Measurements from ENCODE around the gene PHACTR2. TPM values are rescaled to one million over a fixed set of nuclear protein-coding genes. Genes with fewer than 3 reads are reported as not detected.

Gene PHACTR2
- total and polyA plus RNA-seq, 4 donors, result 11.0 to 119 (median 43.8) TPM

DNA sequence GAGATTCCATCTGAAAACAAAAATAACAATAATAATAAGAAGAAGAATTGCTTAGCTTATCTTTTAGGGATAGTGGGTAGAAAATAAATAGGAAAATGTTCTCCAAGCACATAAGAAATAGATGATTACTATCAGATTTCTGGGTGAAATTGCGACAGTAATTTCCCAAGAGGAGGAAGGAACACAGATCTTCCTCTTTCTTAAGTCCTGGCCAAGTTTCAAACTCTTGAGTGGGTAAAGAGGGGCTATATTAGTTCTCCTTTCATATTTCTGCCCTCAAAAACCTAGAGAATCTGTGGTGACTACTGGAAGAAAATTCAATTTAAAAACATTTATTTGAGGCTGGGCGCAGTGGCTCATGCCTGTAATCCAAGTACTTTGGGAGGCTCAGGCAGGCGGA, 63.7 kb downstream of the PHACTR2 start:
- ATAC-seq (ENCODE audit: insufficient read depth, low FRiP score), result no peak
- H3K4me1 ChIP-seq (ENCODE audit: control insufficient read depth in 5 of 5, insufficient read depth in 5 of 5, low read length in 5 of 5), result peaks cover 16 to 44% (median 38%) of the 10 kb centered on the region in 5 donors

DNA sequence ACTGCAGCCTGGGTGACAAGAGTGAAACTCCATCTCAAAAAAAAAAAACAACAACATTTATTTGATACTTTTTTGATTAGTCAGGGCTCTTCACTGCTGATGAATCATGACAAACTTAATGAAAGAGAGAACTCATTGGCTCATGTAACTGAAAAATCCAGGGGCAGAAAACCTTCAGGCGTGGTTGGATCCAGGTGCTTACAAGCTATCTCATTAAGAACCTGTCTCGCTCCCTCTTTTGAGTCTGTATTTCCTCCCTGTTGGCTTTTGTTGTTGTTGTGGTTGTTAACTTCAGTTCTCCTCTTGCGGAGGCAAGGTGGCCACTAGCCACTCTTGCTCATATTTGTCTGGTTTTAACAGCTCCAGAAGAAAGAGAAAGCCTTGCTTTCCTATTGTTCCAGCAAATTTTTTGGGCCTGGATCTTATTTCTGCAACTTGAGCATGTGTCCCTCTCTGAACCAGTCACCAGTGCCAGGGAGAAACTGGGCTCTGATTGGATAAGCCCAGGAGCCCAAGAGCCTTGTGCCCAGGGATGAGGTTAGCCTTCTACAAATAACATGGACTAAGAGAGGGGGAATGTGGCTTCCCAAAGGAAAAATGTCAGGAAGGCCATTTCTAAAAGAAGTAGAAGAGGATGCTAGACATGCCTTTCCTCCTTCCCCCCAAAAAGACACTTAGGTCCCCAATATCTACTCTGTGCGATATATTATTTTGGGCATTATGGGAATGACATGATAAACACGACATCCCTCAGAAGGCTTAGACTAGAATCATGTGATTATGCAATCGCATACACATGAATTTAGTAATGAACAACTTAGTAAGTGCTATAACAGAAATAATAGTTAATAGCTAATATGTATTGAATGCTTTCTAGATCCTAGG, 64.5 kb downstream of the PHACTR2 start:
- Histone ChIP-seq H3K4me1 (ENCODE audit: control insufficient read depth in 5 of 5, insufficient read depth in 5 of 5, low read length in 5 of 5) (peaks cover 16 to 51% (median 46%) of the 10 kb centered on the region in 5 donors), H3K36me3 (ENCODE audit: control insufficient read depth in 4 of 4, insufficient read depth in 4 of 4, low read length in 4 of 4) (no peaks in the 10 kb centered on the region), H3K27ac (ENCODE audit: low read depth in 1 of 2, low read length in 1 of 2) (peak overlapping the region in 1 of 2 donors; percentile 13), H3K27me3 (ENCODE audit: control insufficient read depth in 3 of 3, insufficient read depth in 3 of 3, low read length in 2 of 3) (no peaks in the 10 kb centered on the region), H3K4me3 (no peak overlapping the region), H3K9me3 (ENCODE audit: control insufficient read depth in 4 of 4, insufficient read depth in 3 of 4, low read length in 3 of 4) (no peaks in the 10 kb centered on the region), H3K9ac (ENCODE audit: insufficient read depth in 1 of 2, low read length in 2 of 2) (peak overlapping the region in 1 of 2 donors; percentile 0)
- WGBS, 2 donors, result 80 to 81% methylated on average over 6 of the region's 6 CpGs
- DNase-seq (peak in 1 of 3 donors; percentile 20), ATAC-seq (ENCODE audit: insufficient read depth, low FRiP score) (no peak)
- TF ChIP-seq, protein P1, sequence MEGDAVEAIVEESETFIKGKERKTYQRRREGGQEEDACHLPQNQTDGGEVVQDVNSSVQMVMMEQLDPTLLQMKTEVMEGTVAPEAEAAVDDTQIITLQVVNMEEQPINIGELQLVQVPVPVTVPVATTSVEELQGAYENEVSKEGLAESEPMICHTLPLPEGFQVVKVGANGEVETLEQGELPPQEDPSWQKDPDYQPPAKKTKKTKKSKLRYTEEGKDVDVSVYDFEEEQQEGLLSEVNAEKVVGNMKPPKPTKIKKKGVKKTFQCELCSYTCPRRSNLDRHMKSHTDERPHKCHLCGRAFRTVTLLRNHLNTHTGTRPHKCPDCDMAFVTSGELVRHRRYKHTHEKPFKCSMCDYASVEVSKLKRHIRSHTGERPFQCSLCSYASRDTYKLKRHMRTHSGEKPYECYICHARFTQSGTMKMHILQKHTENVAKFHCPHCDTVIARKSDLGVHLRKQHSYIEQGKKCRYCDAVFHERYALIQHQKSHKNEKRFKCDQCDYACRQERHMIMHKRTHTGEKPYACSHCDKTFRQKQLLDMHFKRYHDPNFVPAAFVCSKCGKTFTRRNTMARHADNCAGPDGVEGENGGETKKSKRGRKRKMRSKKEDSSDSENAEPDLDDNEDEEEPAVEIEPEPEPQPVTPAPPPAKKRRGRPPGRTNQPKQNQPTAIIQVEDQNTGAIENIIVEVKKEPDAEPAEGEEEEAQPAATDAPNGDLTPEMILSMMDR (IDR thresholded peaks at IDR 0.05; ENCODE audit: control extremely low read depth, extremely low read depth), result no peak

More for the DNA sequence above, 63.7 kb downstream of the PHACTR2 start:
- Histone ChIP-seq H3K9ac (ENCODE audit: insufficient read depth in 1 of 2, low read length in 2 of 2) (no peak overlapping the region), H3K27ac (ENCODE audit: low read depth in 1 of 2, low read length in 1 of 2) (no peak overlapping the region), H3K27me3 (ENCODE audit: control insufficient read depth in 3 of 3, insufficient read depth in 3 of 3, low read length in 2 of 3) (no peaks in the 10 kb centered on the region), H3K36me3 (ENCODE audit: control insufficient read depth in 4 of 4, insufficient read depth in 4 of 4, low read length in 4 of 4) (no peaks in the 10 kb centered on the region), H3K9me3 (ENCODE audit: control insufficient read depth in 4 of 4, insufficient read depth in 3 of 4, low read length in 3 of 4) (no peaks in the 10 kb centered on the region), H3K4me3 (no peak overlapping the region)
- TF ChIP-seq, protein P1 (IDR thresholded peaks at IDR 0.05; ENCODE audit: control extremely low read depth, extremely low read depth), result no peak
- peak in 1 of 3 donors; percentile 15 for DNase-seq
- WGBS, 2 donors, result 43 to 72% methylated on average over 3 of the region's 3 CpGs

DNA sequence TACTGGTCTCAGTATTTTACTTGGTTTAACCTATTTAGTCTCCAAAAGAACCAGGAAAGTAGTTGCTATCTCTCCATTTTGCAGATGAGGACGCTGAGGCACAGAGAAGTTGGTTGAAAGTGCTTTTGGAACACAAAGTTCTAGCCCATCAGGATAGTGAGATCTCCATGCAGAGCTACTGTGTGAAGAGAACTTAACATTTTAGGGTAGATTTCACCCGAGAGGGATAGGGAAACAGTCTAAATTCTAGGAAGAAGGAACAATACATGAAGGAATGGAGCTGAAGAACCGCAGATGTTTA, 65.1 kb downstream of the PHACTR2 start:
- DNase-seq (no peak), ATAC-seq (ENCODE audit: insufficient read depth, low FRiP score) (no peak)
- H3K27ac ChIP-seq (ENCODE audit: low read depth in 1 of 2, low read length in 1 of 2), result peak overlapping the region in 1 of 2 donors; percentile 38
- TF ChIP-seq, protein P1 (IDR thresholded peaks at IDR 0.05; ENCODE audit: control extremely low read depth, extremely low read depth), result no peak
- no peak overlapping the region for H3K4me3 ChIP-seq
- no peaks in the 10 kb centered on the region for H3K27me3 ChIP-seq (ENCODE audit: control insufficient read depth in 3 of 3, insufficient read depth in 3 of 3, low read length in 2 of 3)
- H3K36me3 ChIP-seq (ENCODE audit: control insufficient read depth in 4 of 4, insufficient read depth in 4 of 4, low read length in 4 of 4), result no peaks in the 10 kb centered on the region
- no peaks in the 10 kb centered on the region for H3K9me3 ChIP-seq (ENCODE audit: control insufficient read depth in 4 of 4, insufficient read depth in 3 of 4, low read length in 3 of 4)
- peaks cover 16 to 55% (median 46%) of the 10 kb centered on the region in 5 donors for H3K4me1 ChIP-seq (ENCODE audit: control insufficient read depth in 5 of 5, insufficient read depth in 5 of 5, low read length in 5 of 5)
- 56 to 78% methylated on average over 3 of the region's 3 CpGs for WGBS, 2 donors
- H3K9ac ChIP-seq (ENCODE audit: insufficient read depth in 1 of 2, low read length in 2 of 2), result peak overlapping the region in 1 of 2 donors; percentile 71
